Smooth muscle cell (in vitro differentiated cells): Measurements from ENCODE around the gene SGMS1. TPM values are rescaled to one million over a fixed set of nuclear protein-coding genes. Genes with fewer than 3 reads are reported as not detected.

ENCODE experiments used
- DNase-seq: peaks from one replicate; lab custom pipeline; 2025; ENCODE audit not compliant: unreplicated experiment; lab: John Stamatoyannopoulos, UW
- H2AFZ ChIP-seq: fragments of 200-600 bp; sonication (generic); 2 replicates; pipeline ENCODE4 v1.6.0; 2016; ENCODE audit warnings: antibody characterized with exemption, low read depth, mild to moderate bottlenecking
- H3F3A ChIP-seq: fragments of 200-600 bp; sonication (generic); 2 replicates; pipeline ENCODE4 v1.6.0; 2017; ENCODE audit warnings: antibody characterized with exemption, low read depth
- H3K27ac ChIP-seq: fragments of 200-600 bp; sonication (generic); 2 replicates; pipeline ENCODE4 v1.5.1; 2016; ENCODE audit warnings: low read depth, mild to moderate bottlenecking
- H3K27me3 ChIP-seq: fragments of 200-600 bp; sonication (generic); 2 replicates; pipeline ENCODE4 v1.6.1; 2016; ENCODE audit warnings: low read depth, mild to moderate bottlenecking
- H3K36me3 ChIP-seq: fragments of 200-600 bp; sonication (generic); 2 replicates; pipeline ENCODE4 v1.5.1; 2016; ENCODE audit warnings: low read depth
- H3K4me1 ChIP-seq: fragments of 200-600 bp; sonication (generic); 2 replicates; pipeline ENCODE4 v1.5.1; 2016; ENCODE audit warnings: low read depth
- H3K4me2 ChIP-seq: fragments of 200-600 bp; sonication (generic); 2 replicates; pipeline ENCODE4 v1.6.0; 2016; ENCODE audit warnings: mild to moderate bottlenecking
- H3K4me3 ChIP-seq: fragments of 200-600 bp; sonication (generic); 2 replicates; pipeline ENCODE4 v1.5.1; 2016; ENCODE audit warnings: mild to moderate bottlenecking
- H3K79me2 ChIP-seq: fragments of 200-600 bp; sonication (generic); 2 replicates; pipeline ENCODE4 v1.6.0; 2016; ENCODE audit warnings: low read depth, mild to moderate bottlenecking
- H3K9ac ChIP-seq: fragments of 200-600 bp; sonication (generic); 2 replicates; pipeline ENCODE4 v1.6.0; 2016; ENCODE audit warnings: low read depth
- H3K9me3 ChIP-seq: fragments of 200-600 bp; sonication (generic); replicated peaks from 2 replicates; pipeline ENCODE4 v1.5.1; 2016; ENCODE audit warnings: low read depth
- H4K20me1 ChIP-seq: fragments of 200-600 bp; sonication (generic); 2 replicates; pipeline ENCODE4 v1.6.0; 2016; ENCODE audit warnings: low read depth
- WGBS: methylation state at CpG from one replicate; pipeline ENCODE4 v1.1.7; 2016; ENCODE audit warnings: low lambda C conversion rate; 5-methylcytosine and 5-hydroxymethylcytosine counted together
- polyA plus RNA-seq: library from polyadenylated mRNA; unstranded; fragments of >200 nt; fragmentation: Nextera tagmentation; extraction: Ambion mirVana; gene quantifications from 2 replicates; pipeline ENCODE4 v1.2.1, GENCODE V29; 2016
- total RNA-seq: library from RNA; depleted of rRNA; stranded (reverse); fragments of >200 nt; gene quantifications from 2 replicates; pipeline ENCODE4 v1.2.3, GENCODE V29; 2014
- TF ChIP-seq, protein P1 (sequence below): fragments of 200-600 bp; sonication (generic); IDR thresholded peaks from 2 replicates; pipeline ENCODE4 v1.5.1; 2017; ENCODE audit warnings: borderline replicate concordance, mild to moderate bottlenecking, antibody characterized with exemption; ENCODE audit not compliant: insufficient read depth, poor library complexity, severe bottlenecking

The SGMS1 gene
- total and polyA plus RNA-seq, 2 experiments from 2014 or later: 4.0 to 14.3 TPM

DNA sequence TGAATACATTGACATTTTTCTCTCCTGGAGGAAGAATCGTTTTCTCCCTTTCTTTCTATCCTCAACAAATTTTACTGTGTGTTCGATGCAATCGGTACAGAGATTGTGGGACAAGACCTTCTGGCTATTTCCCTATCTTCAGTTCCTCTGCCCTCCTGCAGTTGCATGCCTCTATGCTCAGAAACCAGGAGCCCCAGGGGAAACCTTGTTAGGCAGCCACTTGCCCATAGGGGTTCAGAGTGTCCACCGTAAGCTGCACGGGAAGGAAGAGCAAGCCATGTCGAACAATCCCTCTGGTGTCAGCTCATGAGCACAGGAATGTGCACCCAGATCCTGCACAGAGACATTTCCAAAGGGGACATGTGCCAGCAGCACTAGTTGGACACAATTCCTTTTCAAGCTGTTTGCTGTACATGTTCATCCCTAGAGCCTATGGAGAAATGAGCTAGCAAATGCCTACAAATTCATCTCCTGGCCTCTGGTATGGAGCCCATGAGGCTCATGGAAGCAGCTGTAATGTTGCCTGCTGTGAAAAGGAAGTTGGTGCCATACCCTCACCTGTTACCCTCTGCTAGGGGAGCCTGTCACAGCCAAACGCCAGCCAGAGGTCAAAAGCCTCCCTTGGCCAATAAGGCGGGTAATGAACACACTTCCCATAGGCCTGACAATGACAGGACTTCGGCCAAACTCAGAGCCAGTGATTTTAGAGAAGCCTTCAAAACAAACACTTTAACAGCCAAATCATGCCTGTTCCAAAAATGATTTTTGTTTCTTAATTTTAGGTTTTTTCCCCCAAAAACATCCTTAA is 336.6 kb downstream of the SGMS1 start:
- no peak for DNase-seq
- WGBS: 86% methylated on average over 9 of the region's 9 CpGs
- TF ChIP-seq, protein P1, sequence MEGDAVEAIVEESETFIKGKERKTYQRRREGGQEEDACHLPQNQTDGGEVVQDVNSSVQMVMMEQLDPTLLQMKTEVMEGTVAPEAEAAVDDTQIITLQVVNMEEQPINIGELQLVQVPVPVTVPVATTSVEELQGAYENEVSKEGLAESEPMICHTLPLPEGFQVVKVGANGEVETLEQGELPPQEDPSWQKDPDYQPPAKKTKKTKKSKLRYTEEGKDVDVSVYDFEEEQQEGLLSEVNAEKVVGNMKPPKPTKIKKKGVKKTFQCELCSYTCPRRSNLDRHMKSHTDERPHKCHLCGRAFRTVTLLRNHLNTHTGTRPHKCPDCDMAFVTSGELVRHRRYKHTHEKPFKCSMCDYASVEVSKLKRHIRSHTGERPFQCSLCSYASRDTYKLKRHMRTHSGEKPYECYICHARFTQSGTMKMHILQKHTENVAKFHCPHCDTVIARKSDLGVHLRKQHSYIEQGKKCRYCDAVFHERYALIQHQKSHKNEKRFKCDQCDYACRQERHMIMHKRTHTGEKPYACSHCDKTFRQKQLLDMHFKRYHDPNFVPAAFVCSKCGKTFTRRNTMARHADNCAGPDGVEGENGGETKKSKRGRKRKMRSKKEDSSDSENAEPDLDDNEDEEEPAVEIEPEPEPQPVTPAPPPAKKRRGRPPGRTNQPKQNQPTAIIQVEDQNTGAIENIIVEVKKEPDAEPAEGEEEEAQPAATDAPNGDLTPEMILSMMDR: no peak
- H3K27ac ChIP-seq: no peak overlapping the region
- no peaks in the 10 kb centered on the region for H4K20me1 ChIP-seq
- no peak overlapping the region for H3K4me3 ChIP-seq
- H3K36me3 ChIP-seq: no peaks in the 10 kb centered on the region
- no peak overlapping the region for H3K4me2 ChIP-seq
- H3K27me3 ChIP-seq: peaks cover 7% of the 10 kb centered on the region
- no peaks in the 10 kb centered on the region for H3K79me2 ChIP-seq
- no peaks in the 10 kb centered on the region for H3K4me1 ChIP-seq
- no peaks in the 10 kb centered on the region for H3K9me3 ChIP-seq
- no peak overlapping the region for H2AFZ ChIP-seq
- H3F3A ChIP-seq: no peaks in the 10 kb centered on the region
- no peak overlapping the region for H3K9ac ChIP-seq

DNA sequence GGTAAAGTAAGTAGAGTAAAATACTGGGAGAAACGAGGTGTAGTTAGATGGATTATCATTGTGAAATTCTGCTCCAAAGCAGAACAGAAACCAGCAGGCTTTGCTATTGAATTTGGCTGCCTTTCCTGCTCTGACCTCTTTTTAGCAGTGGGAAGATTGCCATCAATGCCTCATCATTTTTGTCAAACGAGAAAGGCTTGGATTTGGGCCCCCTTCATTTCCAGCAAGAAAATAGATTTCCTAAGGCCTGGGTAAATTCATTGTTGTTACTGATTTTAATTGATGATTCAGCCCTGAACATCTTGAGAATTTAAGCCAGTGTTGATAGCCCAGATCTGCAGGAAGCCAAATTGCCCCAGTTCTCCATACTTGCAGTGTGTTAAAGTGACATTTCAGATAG is 337.2 kb downstream of the SGMS1 start:
- no peak overlapping the region for H3K4me2 ChIP-seq
- 59% methylated on average over 2 of the region's 2 CpGs for WGBS
- no peak overlapping the region for H3K27ac ChIP-seq
- no peaks in the 10 kb centered on the region for H3K9me3 ChIP-seq
- H3K4me1 ChIP-seq: no peaks in the 10 kb centered on the region
- H3K79me2 ChIP-seq: no peaks in the 10 kb centered on the region
- no peak overlapping the region for H2AFZ ChIP-seq
- no peak overlapping the region for H3K9ac ChIP-seq
- H3K27me3 ChIP-seq: peaks cover 7% of the 10 kb centered on the region
- H4K20me1 ChIP-seq: no peaks in the 10 kb centered on the region
- no peak overlapping the region for H3K4me3 ChIP-seq
- no peak for DNase-seq
- H3K36me3 ChIP-seq: no peaks in the 10 kb centered on the region
- TF ChIP-seq, protein P1: no peak
- no peaks in the 10 kb centered on the region for H3F3A ChIP-seq

DNA sequence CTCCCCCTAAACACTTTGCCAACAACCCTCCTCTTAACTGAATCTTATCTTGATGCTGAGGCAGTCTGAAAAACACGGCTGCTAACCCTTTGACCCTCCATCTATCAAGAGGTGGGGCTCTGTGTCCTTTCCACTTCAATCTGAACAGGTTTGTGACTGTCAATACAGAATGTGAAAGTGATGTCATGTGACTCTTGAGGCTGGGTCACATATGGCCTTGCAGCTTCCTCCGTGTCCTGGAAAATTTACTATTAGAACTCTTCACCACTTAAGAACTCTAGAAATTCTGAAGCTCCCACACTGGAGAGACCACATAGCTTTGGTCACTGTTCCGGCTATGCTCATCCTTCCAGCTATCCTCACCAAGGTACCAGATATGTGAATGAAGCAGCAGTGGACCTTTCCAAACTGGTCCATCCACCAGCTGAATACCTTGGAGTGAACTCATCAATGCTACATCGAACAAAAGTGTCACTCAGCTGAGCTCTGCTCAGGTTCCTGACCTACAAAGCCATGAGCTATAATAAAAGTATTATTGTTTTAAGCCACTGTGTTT is 341.7 kb downstream of the SGMS1 start:
- H3K4me2 ChIP-seq: no peak overlapping the region
- peaks cover 12% of the 10 kb centered on the region for H3K27me3 ChIP-seq
- 81% methylated on average over 4 of the region's 4 CpGs for WGBS
- H3K36me3 ChIP-seq: no peaks in the 10 kb centered on the region
- no peaks in the 10 kb centered on the region for H3K9me3 ChIP-seq
- TF ChIP-seq, protein P1: no peak
- no peaks in the 10 kb centered on the region for H3K79me2 ChIP-seq
- H2AFZ ChIP-seq: no peak overlapping the region
- H3F3A ChIP-seq: no peaks in the 10 kb centered on the region
- no peak overlapping the region for H3K4me3 ChIP-seq
- no peak overlapping the region for H3K27ac ChIP-seq
- no peak overlapping the region for H3K9ac ChIP-seq
- no peaks in the 10 kb centered on the region for H3K4me1 ChIP-seq
- DNase-seq: no peak
- no peaks in the 10 kb centered on the region for H4K20me1 ChIP-seq
